Endothelial cell (in vitro differentiated cells): ENCODE results near the gene GPR83. TPM values are rescaled to one million over a fixed set of nuclear protein-coding genes. Genes with fewer than 3 reads are reported as not detected.
"Not testable (repeated sequence)": the region's sequence is repeated elsewhere in the genome, so short reads cannot be mapped to it uniquely, and the experiment has no call there.

Experiments
- DNase-seq: peaks from one replicate; pipeline ENCODE4 v3.0.0; 2021; ENCODE audit warnings: low spot score
- H3K27ac Mint-ChIP-seq: one replicate; pipeline ENCODE4 v1.8.0; 2021; ENCODE audit warnings: mixed read lengths, inconsistent platforms; ENCODE audit not compliant: unreplicated experiment
- H3K27me3 Mint-ChIP-seq: one replicate; pipeline ENCODE4 v1.8.0; 2021; ENCODE audit warnings: mild to moderate bottlenecking, moderate library complexity, mixed read lengths, inconsistent platforms; ENCODE audit not compliant: unreplicated experiment
- H3K36me3 Mint-ChIP-seq: one replicate; pipeline ENCODE4 v1.8.0; 2021; ENCODE audit warnings: mild to moderate bottlenecking, low read depth, mixed read lengths, inconsistent platforms; ENCODE audit not compliant: unreplicated experiment
- H3K4me1 Mint-ChIP-seq: one replicate; pipeline ENCODE4 v1.8.0; 2021; ENCODE audit warnings: mild to moderate bottlenecking, mixed read lengths, inconsistent platforms; ENCODE audit not compliant: unreplicated experiment
- H3K4me3 Mint-ChIP-seq: one replicate; pipeline ENCODE4 v1.8.0; 2021; ENCODE audit warnings: mild to moderate bottlenecking, mixed read lengths, inconsistent platforms; ENCODE audit not compliant: unreplicated experiment
- H3K9me3 Mint-ChIP-seq: one replicate; pipeline ENCODE4 v1.8.0; 2021; ENCODE audit warnings: mixed read lengths, inconsistent platforms; ENCODE audit not compliant: unreplicated experiment
- CTCF ChIP-seq: fragments of 200-600 bp; sonication (generic); IDR thresholded peaks from one replicate; pipeline ENCODE4 v1.5.0; 2021; ENCODE audit warnings: antibody characterized with exemption; ENCODE audit not compliant: unreplicated experiment
- total RNA-seq: library from RNA; stranded (reverse); fragmentation: NEBNext Ultra II Directional; extraction: Animal tissue kit (Norgen Biotek cat#: 25700); gene quantifications from one replicate; pipeline ENCODE4 v1.2.1, GENCODE V29; 2021; ENCODE audit not compliant: unreplicated experiment

Gene GPR83
- total RNA-seq, 1 donor from 2014 or later: 0.31 TPM

GRCh38 chr11:94401773-94402265 is 600 bp upstream of the GPR83 start:
- Mint-ChIP-seq H3K27ac (no peak overlapping the region), H3K36me3 (peaks cover 7% of the 10 kb centered on the region), H3K4me1 (peaks cover 22% of the 10 kb centered on the region), H3K4me3 (peak overlapping the region; percentile 21), H3K9me3 (no peaks in the 10 kb centered on the region), H3K27me3 (peaks cover 18% of the 10 kb centered on the region)
- no peak for TF ChIP-seq CTCF
- DNase-seq: no peak

- Mint-ChIP-seq H3K36me3 (peaks cover 7% of the 10 kb centered on the region), H3K4me3 (peak overlapping the region; percentile 87), H3K27me3 (peaks cover 18% of the 10 kb centered on the region), H3K27ac (no peak overlapping the region), H3K4me1 (peaks cover 22% of the 10 kb centered on the region), H3K9me3 (no peaks in the 10 kb centered on the region)
- DNase-seq: no peak
- TF ChIP-seq CTCF: no peak
Measured at GRCh38 chr11:94400457-94400838, 771 bp downstream of the GPR83 start.

- peaks cover 7% of the 10 kb centered on the region for H3K36me3 Mint-ChIP-seq
- no peaks in the 10 kb centered on the region for H3K9me3 Mint-ChIP-seq
- peak overlapping the region; percentile 87 for H3K4me3 Mint-ChIP-seq
- DNase-seq: no peak
- peaks cover 22% of the 10 kb centered on the region for H3K4me1 Mint-ChIP-seq
- H3K27ac Mint-ChIP-seq: no peak overlapping the region
- H3K27me3 Mint-ChIP-seq: peaks cover 18% of the 10 kb centered on the region
- TF ChIP-seq CTCF: no peak
Measured at GRCh38 chr11:94400050-94400449, 1.2 kb downstream of the GPR83 start.

- Mint-ChIP-seq H3K4me1 (peaks cover 18% of the 10 kb centered on the region), H3K27ac (no peak overlapping the region), H3K27me3 (peaks cover 18% of the 10 kb centered on the region), H3K36me3 (peaks cover 7% of the 10 kb centered on the region), H3K9me3 (no peaks in the 10 kb centered on the region), H3K4me3 (peak overlapping the region; percentile 49)
- no peak for DNase-seq
- no peak for TF ChIP-seq CTCF
Measured at GRCh38 chr11:94398101-94398500, 3.1 kb downstream of the GPR83 start.

GRCh38 chr11:94396282-94396681 is 4.9 kb downstream of the GPR83 start:
- TF ChIP-seq CTCF: no peak
- no peak for DNase-seq
- H3K36me3 Mint-ChIP-seq: peaks cover 7% of the 10 kb centered on the region
- H3K27me3 Mint-ChIP-seq: peaks cover 14% of the 10 kb centered on the region
- no peak overlapping the region for H3K27ac Mint-ChIP-seq
- no peaks in the 10 kb centered on the region for H3K9me3 Mint-ChIP-seq
- no peak overlapping the region for H3K4me3 Mint-ChIP-seq
- peaks cover 10% of the 10 kb centered on the region for H3K4me1 Mint-ChIP-seq

- not testable (repeated sequence) for DNase-seq, H3K36me3 Mint-ChIP-seq, H3K27me3 Mint-ChIP-seq, H3K4me1 Mint-ChIP-seq, H3K27ac Mint-ChIP-seq, H3K9me3 Mint-ChIP-seq, H3K4me3 Mint-ChIP-seq
Measured at GRCh38 chr11:94391937-94392336, 9.3 kb downstream of the GPR83 start.
